Activated naive CD8-positive, alpha-beta T cell treated with anti-CD3 and anti-CD28 coated beads, Interleukin-2, amount 10 ng/mL, durations not matched to agents 7 days and 5 days (primary cell): ENCODE data around the gene RAD17. TPM values are rescaled to one million over a fixed set of nuclear protein-coding genes. Genes with fewer than 3 reads are reported as not detected.
"Not testable (repeated sequence)": the region's sequence is repeated elsewhere in the genome, so short reads cannot be mapped to it uniquely, and the experiment has no call there.

Experiments used
- ATAC-seq: fragments of 150-1000 bp; cut with Tn5 transposase; one replicate; pipeline ENCODE4 v1.10.0; 2021; ENCODE audit warnings: low read depth, moderate library complexity
- POLR2A ChIA-PET: fragments of 350-600 bp; sonication (Branson Sonifier 250); formaldehyde crosslinking; loops from one replicate; lab custom pipeline; 2021; ENCODE audit warnings: antibody characterized with exemption; lab: Charles Lee
- DNase-seq: peaks from one replicate; pipeline ENCODE4 v3.0.0; 2021
- H3K27ac Mint-ChIP-seq: one replicate; pipeline ENCODE4 v1.8.0; 2022; ENCODE audit warnings: mild to moderate bottlenecking, mixed read lengths
- H3K27me3 Mint-ChIP-seq: one replicate; pipeline ENCODE4 v1.8.0; 2022; ENCODE audit warnings: mild to moderate bottlenecking, moderate library complexity, mixed read lengths
- H3K36me3 Mint-ChIP-seq: one replicate; pipeline ENCODE4 v1.8.0; 2021; ENCODE audit warnings: mild to moderate bottlenecking, mixed read lengths
- H3K4me1 Mint-ChIP-seq: one replicate; pipeline ENCODE4 v1.8.0; 2021; ENCODE audit warnings: mixed read lengths
- H3K4me3 Mint-ChIP-seq: one replicate; pipeline ENCODE4 v1.8.0; 2022; ENCODE audit warnings: mild to moderate bottlenecking, moderate library complexity, mixed read lengths
- H3K9me3 Mint-ChIP-seq: one replicate; pipeline ENCODE4 v1.8.0; 2021; ENCODE audit warnings: mixed read lengths
- total RNA-seq, 2 experiments: library from RNA; stranded (reverse); gene quantifications; one replicate each; pipeline ENCODE4 v1.2.3, GENCODE V29; 2021

Gene RAD17, protein sequence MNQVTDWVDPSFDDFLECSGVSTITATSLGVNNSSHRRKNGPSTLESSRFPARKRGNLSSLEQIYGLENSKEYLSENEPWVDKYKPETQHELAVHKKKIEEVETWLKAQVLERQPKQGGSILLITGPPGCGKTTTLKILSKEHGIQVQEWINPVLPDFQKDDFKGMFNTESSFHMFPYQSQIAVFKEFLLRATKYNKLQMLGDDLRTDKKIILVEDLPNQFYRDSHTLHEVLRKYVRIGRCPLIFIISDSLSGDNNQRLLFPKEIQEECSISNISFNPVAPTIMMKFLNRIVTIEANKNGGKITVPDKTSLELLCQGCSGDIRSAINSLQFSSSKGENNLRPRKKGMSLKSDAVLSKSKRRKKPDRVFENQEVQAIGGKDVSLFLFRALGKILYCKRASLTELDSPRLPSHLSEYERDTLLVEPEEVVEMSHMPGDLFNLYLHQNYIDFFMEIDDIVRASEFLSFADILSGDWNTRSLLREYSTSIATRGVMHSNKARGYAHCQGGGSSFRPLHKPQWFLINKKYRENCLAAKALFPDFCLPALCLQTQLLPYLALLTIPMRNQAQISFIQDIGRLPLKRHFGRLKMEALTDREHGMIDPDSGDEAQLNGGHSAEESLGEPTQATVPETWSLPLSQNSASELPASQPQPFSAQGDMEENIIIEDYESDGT
- 10 to 100 TPM; 25.8 to 28.2 TPM for total RNA-seq

DNA sequence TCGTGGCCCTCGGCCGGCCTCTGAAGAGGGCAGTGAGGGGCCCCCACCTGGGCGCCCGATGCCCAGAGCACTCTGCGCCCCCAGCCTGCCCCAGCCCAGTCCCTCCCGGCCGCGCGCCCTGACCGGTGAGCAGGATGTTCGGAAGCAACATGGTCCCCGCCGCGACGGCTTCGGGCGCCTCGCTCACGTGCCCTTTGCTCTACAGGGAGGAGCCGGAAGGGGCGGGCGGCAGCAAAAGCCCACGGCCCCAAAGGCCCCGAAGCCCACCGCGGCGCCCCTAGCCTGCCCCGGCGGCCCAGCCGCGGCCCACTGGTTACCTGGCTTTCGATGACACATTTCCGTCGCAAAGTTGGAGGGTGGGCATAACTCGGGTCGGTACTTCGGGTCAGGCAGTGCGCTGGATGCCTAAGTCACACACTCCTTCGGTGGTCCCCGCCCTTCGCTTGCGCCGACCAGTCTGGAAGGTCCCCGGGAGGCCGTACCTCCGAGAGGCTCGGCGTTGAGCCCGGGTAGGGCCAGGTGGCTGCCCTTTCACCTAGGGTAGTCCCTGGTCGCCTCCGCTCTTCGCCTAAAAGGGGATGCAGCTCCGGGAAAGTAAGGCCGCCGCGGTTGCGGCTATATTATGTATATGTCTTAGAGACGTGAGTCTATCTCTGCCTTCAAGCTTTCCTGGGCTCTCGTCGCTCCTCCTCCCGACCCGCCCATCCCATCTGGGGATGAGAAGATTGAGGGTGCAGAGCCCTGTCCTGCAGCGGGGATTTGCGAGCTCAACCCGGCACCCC lies at the start of gene RAD17, which contains the start of the genes AK6 and TAF9:
TSS of gene RAD17 (plus strand) at position 479 of the 782 bp plus-strand sequence. CDS start 2,391 bp downstream, outside the sequence.
TSS of gene AK6 (minus strand) at position 181 of the 782 bp plus-strand sequence. CDS start at position 151, 30 bp downstream.
TSS of gene TAF9 (minus strand) at position 181 of the 782 bp plus-strand sequence. CDS start 3,783 bp downstream, outside the sequence.
- H3K27ac Mint-ChIP-seq: peak within 1 kb of the TSS; percentile 97
- no peaks in the 10 kb centered on the region for H3K9me3 Mint-ChIP-seq
- DNase-seq: peak; percentile 95
- peak; percentile 96 for ATAC-seq
- H3K27me3 Mint-ChIP-seq: no peaks in the 10 kb centered on the region
- POLR2A ChIA-PET: interaction anchor here (0.6 to 1.5 kb wide), 9 partner anchors 9 to 327 kb away, joined by 3 to 5 read pairs (median 4); partner anchors contain the start of genes CCDC125, CDK7, CENPH and SLC30A5
- H3K4me1 Mint-ChIP-seq: peaks cover 31% of the 10 kb centered on the region
- H3K4me3 Mint-ChIP-seq: peak within 1 kb of the TSS; percentile 93
- H3K36me3 Mint-ChIP-seq: peaks cover 13% of the 10 kb centered on the region

DNA sequence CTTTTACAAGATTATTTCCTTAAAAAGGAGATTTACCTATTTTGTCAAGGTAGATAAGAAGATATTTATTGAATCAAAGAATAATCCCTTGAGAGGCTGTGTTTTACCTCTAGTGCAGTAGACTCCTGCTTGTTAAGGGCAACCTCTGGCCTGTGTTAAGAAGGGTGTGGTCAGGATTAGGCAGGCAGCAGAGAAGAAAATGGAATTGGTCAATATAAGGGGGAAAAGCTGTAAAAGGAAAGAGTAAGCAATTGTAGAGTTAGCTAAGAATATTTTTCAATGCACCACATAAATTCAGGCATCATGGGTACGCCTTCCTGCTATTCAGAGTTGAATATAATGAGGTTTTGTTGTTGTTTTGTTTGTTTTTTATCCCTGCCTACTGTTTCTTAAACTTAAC lies 43.3 kb upstream of the RAD17 start:
- Mint-ChIP-seq H3K27ac (no peak overlapping the region), H3K9me3 (no peaks in the 10 kb centered on the region), H3K36me3 (peaks cover 3% of the 10 kb centered on the region), H3K4me1 (no peaks in the 10 kb centered on the region), H3K27me3 (no peaks in the 10 kb centered on the region), H3K4me3 (no peak overlapping the region)
- POLR2A ChIA-PET: interaction anchor here (0.7 kb wide), 1 partner anchor 22 kb away, joined by 4 read pairs; no protein-coding TSS in a partner anchor
- ATAC-seq: no peak
- no peak for DNase-seq

GRCh38 chr5:69329905-69330489 lies 39.6 kb upstream of the RAD17 start:
- H3K36me3 Mint-ChIP-seq: peaks cover 4% of the 10 kb centered on the region
- H3K4me1 Mint-ChIP-seq: peaks cover 15% of the 10 kb centered on the region
- H3K27me3 Mint-ChIP-seq: no peaks in the 10 kb centered on the region
- no peak for ATAC-seq
- DNase-seq: no peak
- POLR2A ChIA-PET: no interaction called here
- no peak overlapping the region for H3K27ac Mint-ChIP-seq
- H3K9me3 Mint-ChIP-seq: no peaks in the 10 kb centered on the region
- H3K4me3 Mint-ChIP-seq: no peak overlapping the region

DNA sequence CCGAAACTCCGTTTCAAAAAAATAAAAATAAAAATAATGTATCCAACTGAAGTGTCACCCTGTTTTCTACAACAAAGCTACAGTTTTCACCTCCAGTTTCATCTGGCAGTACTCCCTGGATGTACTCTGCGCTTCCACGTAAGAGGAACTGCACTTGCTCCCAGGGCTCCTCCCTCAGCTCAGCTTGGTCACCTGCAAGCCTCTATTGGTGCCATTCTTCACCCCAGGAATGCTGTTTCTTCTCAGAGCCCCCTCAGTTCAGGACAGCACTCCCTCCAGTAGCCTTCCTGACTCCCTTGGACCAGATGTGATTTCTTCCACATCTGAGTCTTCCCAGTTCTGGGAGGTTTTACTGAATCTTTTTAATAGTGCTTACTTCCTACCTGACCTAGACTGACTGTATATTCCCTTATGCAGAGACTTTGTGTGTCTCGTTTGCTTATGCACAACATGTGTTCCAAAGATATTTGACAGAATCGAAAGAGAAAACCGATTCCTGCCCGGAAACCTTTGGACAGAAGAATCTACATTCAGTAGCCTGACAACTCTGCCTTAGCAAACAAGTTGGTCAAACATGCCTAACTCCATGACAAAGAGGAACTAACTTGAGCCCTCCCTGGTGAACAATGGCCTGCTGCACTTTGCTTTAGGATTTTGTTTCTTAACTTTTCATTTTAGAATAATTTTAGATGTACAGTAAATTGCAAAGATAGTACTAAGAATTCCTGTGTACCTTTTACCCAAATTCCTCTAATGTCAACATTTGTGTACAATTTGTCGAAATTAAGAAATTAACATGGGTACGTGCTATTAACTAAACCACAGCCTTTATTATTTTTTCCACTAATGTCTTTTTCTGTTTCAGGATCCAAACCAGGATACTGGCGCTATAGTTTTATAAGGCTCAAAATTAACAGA lies 37.8 kb upstream of the RAD17 start:
- POLR2A ChIA-PET: interaction anchor here (1.0 to 1.3 kb wide), 4 partner anchors 38 to 288 kb away, joined by 3 to 6 read pairs (median 4); partner anchors contain the start of genes AK6, CENPH, RAD17 and TAF9
- H3K4me3 Mint-ChIP-seq: peak overlapping the region; percentile 94
- H3K4me1 Mint-ChIP-seq: peaks cover 15% of the 10 kb centered on the region
- ATAC-seq: no peak
- H3K27me3 Mint-ChIP-seq: no peaks in the 10 kb centered on the region
- H3K27ac Mint-ChIP-seq: peak overlapping the region; percentile 97
- H3K36me3 Mint-ChIP-seq: peaks cover 4% of the 10 kb centered on the region
- no peaks in the 10 kb centered on the region for H3K9me3 Mint-ChIP-seq
- no peak for DNase-seq

- not testable (repeated sequence) for DNase-seq, H3K9me3 Mint-ChIP-seq, H3K4me3 Mint-ChIP-seq, H3K36me3 Mint-ChIP-seq, H3K27me3 Mint-ChIP-seq, ATAC-seq
- Mint-ChIP-seq H3K27ac (peak overlapping the region; percentile 16), H3K4me1 (peaks cover 15% of the 10 kb centered on the region)
- POLR2A ChIA-PET: interaction anchor here (0.7 to 1.2 kb wide), 2 partner anchors 116 to 163 kb away, joined by 3 to 4 read pairs; a partner anchor contains a TSS
These were observed 35.8 kb upstream of the RAD17 start for GRCh38 chr5:69333668-69334315.

- no peaks in the 10 kb centered on the region for H3K9me3 Mint-ChIP-seq
- H3K4me1 Mint-ChIP-seq: peaks cover 15% of the 10 kb centered on the region
- H3K27me3 Mint-ChIP-seq: no peaks in the 10 kb centered on the region
- H3K4me3 Mint-ChIP-seq: peak overlapping the region; percentile 48
- peak; percentile 74 for ATAC-seq
- POLR2A ChIA-PET: interaction anchor here (0.6 to 1.3 kb wide), 5 partner anchors 22 to 241 kb away, joined by 3 to 8 read pairs (median 4); partner anchors contain the start of genes CENPH and SLC30A5
- DNase-seq: peak; percentile 75
- H3K36me3 Mint-ChIP-seq: peaks cover 4% of the 10 kb centered on the region
- H3K27ac Mint-ChIP-seq: peak overlapping the region; percentile 11
These were observed 34.8 kb upstream of the RAD17 start for GRCh38 chr5:69334793-69335268.

DNA sequence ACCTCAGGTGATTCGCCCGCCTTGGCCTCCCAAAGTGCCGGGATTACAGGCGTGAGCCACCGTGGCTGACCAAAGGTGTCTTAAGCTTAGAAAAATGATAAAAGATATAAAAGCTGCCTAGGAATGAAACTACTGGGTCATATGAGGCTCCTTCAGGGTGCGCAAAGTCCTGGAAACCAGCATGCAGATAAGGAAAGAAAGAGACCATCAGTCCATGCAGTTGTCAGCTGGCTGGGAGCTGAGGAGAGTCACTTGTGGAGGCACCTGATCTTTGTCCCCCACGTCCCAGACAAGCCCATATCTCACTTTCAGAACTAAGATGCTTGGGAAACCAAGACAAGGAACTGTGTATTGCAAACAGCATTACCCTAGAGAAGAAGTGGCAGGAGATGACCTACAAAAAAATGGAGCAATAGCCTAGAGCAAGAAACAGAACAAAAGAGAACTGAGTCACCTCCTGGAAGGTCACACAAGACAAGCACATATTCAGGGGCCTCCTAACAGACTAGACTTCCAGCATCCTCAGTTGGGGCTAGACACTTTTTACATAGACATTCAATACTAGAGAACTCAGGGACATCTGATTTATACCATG lies 34.2 kb upstream of the RAD17 start:
- Mint-ChIP-seq H3K27me3 (no peaks in the 10 kb centered on the region), H3K4me3 (no peak overlapping the region), H3K9me3 (no peaks in the 10 kb centered on the region), H3K36me3 (peaks cover 4% of the 10 kb centered on the region), H3K27ac (no peak overlapping the region), H3K4me1 (peaks cover 15% of the 10 kb centered on the region)
- ATAC-seq: no peak
- POLR2A ChIA-PET: interaction anchor here (0.6 to 1.3 kb wide), 6 partner anchors 21 to 242 kb away, joined by 3 to 8 read pairs (median 4); partner anchors contain the start of genes CENPH and SLC30A5
- no peak for DNase-seq

DNA sequence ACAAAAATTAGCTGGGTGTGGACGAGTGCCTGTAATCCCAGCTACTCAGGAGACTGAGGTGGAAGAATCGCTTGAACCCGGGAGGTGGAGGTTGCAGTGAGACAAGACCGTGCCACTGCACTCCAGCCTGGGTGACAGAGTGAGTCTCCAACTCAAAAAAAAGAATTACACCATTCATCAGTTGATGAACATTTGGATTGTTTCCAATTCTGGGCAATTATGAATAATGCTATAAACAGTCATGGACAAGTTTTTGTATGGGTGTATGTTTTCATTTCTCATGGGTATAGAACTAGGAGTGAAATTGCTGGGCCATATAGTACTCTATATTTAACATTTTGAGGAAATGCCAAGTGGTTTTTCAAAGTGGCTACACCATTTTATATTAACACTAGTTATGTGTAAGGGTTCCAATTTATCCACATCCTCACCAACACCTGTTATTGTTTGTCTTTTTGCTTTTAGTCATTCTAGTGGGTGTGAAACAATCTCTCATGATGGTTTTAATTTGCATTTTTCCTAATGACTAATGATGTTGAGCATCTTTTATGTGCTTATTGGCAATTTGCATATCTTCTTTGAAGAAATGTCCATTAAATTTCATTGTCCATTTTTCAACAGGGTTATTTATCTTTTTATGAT lies 28.0 kb upstream of the RAD17 start:
- POLR2A ChIA-PET: no interaction called here
- H3K36me3 Mint-ChIP-seq: peaks cover 3% of the 10 kb centered on the region
- no peaks in the 10 kb centered on the region for H3K4me1 Mint-ChIP-seq
- H3K4me3 Mint-ChIP-seq: no peak overlapping the region
- peaks cover 1% of the 10 kb centered on the region for H3K9me3 Mint-ChIP-seq
- H3K27me3 Mint-ChIP-seq: no peaks in the 10 kb centered on the region
- ATAC-seq (no peak), DNase-seq (no peak)
- no peak overlapping the region for H3K27ac Mint-ChIP-seq

- peaks cover 3% of the 10 kb centered on the region for H3K36me3 Mint-ChIP-seq
- H3K27ac Mint-ChIP-seq: no peak overlapping the region
- no peak overlapping the region for H3K4me3 Mint-ChIP-seq
- DNase-seq (no peak), ATAC-seq (no peak)
- peaks cover 1% of the 10 kb centered on the region for H3K9me3 Mint-ChIP-seq
- H3K27me3 Mint-ChIP-seq: no peaks in the 10 kb centered on the region
- no peaks in the 10 kb centered on the region for H3K4me1 Mint-ChIP-seq
- POLR2A ChIA-PET: no interaction called here
These were observed 26.5 kb upstream of the RAD17 start for GRCh38 chr5:69343083-69343482.

- H3K27ac Mint-ChIP-seq: no peak overlapping the region
- H3K27me3 Mint-ChIP-seq: no peaks in the 10 kb centered on the region
- POLR2A ChIA-PET: no interaction called here
- ATAC-seq: no peak
- H3K36me3 Mint-ChIP-seq: peaks cover 22% of the 10 kb centered on the region
- DNase-seq: no peak
- H3K4me1 Mint-ChIP-seq: no peaks in the 10 kb centered on the region
- H3K9me3 Mint-ChIP-seq: no peaks in the 10 kb centered on the region
- H3K4me3 Mint-ChIP-seq: no peak overlapping the region
These were observed 19.0 kb upstream of the RAD17 start for GRCh38 chr5:69350664-69351063.
